Ureter (tissue), 1 donor: Measurements from ENCODE around the gene POLR3GL. TPM values are rescaled to one million over a fixed set of nuclear protein-coding genes. Genes with fewer than 3 reads are reported as not detected.
"Not testable (repeated sequence)": the region's sequence is repeated elsewhere in the genome, so short reads cannot be mapped to it uniquely, and the experiment has no call there.

ENCODE experiments used
- DNase-seq: peaks from one replicate; pipeline ENCODE4 v3.0.0-alpha.2; 2020; ENCODE audit warnings: low spot score
- total RNA-seq: library from RNA; stranded (reverse); gene quantifications from one replicate; pipeline ENCODE4 v1.2.4, GENCODE V29; 2023
- donor health status: DM: yes; HTN: yes; CAD: no.

Gene POLR3GL, protein sequence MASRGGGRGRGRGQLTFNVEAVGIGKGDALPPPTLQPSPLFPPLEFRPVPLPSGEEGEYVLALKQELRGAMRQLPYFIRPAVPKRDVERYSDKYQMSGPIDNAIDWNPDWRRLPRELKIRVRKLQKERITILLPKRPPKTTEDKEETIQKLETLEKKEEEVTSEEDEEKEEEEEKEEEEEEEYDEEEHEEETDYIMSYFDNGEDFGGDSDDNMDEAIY
- 21.0 TPM for total RNA-seq

DNA sequence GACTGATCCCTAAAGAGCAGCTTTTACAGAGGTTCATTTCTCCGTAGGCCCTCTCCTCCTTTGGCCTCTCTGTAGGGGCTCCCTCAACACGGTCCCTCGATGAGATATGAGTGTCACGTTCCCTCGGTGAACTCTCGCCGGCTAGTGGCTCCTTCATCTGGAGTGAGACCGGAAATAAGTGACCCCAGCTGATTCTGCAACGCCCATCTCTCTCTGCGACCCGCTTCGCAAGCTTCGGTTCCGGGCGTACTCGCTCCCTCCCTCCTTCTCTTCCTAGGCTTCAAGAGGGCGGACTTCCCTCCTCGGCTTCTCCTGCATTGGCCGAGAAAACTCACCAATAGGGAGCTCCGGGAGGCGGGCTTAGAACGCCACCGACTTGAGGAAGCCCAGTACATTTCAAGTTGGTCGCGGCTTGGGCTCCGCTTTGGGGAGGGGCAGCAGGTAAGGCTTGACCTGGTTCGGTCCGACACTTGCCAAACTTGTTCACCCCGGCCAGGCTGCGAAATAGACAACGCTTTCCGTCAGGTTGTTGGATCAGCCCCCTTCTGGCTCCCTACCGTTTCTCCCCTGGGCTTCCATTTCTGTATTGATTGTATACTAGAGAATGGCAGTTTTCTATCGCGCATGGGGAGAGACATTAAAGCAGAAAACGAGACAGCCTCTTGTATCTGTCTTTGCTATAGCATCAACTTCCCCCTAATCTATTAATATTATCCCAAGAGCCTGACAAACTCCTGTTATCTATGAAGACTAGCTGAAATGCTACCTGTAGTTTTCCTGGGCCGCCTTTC lies at the start of gene POLR3GL, which contains the start of gene ANKRD34A:
POLR3GL (plus strand) TSS at position 363 of the 791 bp plus-strand sequence. CDS start 10,176 bp downstream, outside the sequence.
ANKRD34A (minus strand) TSS at position 248 of the 791 bp plus-strand sequence. CDS start 2,816 bp downstream, outside the sequence.
- DNase-seq = peak; percentile 96

DNA sequence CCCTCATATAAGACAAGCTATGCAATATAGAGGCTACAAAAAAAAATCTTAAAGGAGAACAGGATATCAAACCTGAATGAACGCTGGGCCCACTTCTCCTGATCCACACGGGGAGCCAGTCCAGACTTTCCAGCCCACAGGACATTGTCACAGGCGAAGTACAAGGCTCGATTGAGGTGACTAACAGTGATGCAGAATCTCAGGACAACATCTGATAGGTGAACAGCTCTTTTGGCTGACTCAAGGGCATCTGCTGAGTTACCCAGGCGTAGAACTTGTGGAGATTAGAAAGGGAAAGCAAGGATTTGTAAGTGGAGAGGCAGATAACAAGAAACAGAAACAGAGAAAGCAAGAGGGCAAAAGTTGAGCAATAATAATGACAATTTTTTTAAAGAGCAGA lies 47.7 kb upstream of the POLR3GL start:
- DNase-seq = no peak

DNA sequence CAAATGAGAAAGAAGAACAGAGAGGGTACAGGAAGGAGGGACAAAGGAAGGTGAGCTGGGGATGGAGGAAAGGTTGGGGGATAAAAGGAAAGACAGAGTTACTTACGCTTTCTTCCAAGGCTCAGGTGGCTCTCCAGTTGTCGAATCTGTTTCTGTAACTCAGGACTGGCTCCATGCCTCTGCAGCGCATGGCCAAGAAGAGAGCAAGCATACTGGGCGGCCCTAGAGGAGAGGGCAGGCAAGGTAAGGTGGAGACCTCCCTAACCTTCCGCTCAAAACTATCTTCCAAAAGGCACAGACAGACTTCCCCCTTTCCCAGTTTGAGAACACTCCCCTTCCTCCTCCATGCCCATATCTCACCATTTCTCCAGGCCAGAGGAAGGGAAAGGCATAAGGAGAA lies 46.9 kb upstream of the POLR3GL start:
- no peak for DNase-seq

DNA sequence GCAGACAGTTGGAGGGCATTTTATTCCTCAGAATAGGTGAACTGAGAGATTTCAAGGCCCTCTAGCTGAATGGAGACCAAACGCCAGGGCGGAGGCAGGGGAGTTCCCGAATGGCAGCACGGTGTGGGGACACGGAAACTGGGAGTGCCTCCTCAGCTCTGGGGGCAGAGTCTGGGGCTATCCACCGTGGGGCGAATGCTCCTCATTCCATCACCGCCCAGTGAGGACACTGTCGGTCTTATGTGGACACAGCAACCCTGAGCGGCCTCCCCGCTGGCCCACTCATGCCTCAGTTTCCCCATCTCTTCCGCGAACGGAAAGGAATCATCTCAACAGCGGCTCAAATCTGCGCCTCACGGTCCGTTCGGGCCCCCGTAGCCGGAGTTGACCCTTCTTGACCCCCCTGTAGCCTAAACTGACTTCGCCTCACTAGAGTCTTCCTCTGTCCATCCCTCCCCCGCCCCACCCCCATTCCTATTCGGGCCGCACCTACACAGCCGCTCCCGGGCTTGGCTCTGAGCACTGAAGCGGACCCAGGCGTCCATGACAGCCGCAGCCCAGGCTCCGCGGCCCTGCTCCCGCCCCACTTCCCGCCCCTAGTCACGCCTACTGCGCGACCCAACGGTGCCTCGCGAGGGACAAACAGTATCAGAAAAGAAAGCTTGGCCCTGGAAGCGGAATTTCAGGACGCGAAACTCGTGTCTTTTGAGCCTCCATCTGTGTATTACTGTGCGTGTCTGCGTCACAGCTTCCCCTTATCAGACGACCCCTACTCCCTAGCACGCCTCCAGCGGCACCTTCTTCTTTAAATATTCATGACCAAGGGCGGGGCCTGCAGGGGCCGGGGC lies 46.1 kb upstream of the POLR3GL start, which contains the start of gene PEX11B:
PEX11B (minus strand) TSS at position 574 of the 848 bp plus-strand sequence; CDS start at position 545, 29 bp downstream.
- DNase-seq = peak; percentile 93

DNA sequence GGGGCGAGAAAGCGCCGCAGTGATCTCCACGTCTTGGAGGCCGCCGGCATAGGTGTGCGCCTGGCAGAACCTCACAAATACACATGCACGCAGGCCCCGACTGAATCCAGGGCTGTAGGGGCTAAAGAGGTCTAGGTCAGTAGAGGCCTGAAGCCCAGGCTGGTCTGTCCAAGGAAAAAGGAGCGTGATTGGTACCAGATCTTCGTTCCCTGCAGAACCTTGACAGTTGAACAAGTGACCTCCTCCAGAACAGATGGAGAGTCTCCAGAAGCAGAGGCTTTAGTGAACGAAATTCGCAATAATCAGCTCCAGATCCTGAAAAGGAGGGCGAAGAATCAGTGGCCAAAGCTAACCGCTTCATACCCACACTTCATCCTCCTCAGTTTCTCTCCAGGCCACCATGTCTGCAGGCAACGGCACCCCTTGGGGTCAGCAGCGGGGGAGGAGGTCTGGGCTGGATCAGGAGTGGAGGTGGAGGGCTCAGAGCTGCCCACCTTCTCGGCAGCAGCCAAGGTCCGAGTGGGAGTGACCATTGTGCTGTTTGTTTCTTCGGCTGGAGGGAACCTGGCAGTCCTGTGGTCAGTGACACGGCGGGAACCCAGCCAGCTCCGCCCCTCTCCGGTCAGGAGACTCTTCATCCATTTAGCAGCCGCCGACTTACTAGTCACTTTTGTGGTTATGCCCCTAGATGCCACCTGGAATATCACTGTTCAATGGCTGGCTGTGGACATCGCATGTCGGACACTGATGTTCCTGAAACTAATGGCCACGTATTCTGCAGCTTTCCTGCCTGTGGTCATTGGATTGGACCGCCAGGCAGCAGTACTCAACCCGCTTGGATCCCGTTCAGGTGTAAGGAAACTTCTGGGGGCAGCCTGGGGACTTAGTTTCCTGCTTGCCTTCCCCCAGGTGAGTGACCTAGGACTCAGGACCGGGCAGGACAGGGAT lies 45.2 kb upstream of the POLR3GL start:
- peak; percentile 67 for DNase-seq

DNA sequence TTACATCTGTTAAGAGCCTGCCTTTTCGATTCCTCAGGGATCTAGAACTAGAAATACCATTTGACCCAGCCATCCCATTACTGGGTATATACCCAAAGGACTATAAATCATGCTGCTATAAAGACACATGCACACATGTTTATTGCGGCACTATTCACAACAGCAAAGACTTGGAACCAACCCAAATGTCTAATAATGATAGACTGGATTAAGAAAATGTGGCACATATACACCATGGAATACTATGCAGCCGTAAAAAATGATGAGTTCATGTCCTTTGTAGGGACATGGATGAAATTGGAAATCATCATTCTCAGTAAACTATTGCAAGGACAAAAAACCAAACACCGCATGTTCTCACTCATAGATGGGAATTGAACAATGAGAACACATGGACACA lies 44.2 kb upstream of the POLR3GL start:
- DNase-seq = not testable (repeated sequence)

DNA sequence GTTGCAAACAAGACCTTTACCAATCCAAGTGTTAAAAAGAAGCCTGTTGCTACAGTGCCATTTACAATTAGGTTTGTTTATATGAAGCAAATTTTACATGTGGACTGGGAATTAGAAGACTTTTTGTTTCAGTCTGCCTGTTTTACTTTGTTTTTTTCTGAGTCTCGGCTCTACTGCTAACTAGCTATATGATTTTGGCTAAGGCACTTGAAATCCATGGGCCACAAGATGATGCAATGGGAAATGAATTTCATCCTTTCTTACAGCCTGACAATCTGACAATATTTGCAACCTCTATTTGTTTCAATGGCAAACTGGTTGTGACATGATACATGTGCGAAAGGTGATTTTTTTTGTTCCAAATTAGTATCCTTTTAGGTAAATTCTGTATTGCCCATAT lies 42.2 kb upstream of the POLR3GL start:
- no peak for DNase-seq

DNA sequence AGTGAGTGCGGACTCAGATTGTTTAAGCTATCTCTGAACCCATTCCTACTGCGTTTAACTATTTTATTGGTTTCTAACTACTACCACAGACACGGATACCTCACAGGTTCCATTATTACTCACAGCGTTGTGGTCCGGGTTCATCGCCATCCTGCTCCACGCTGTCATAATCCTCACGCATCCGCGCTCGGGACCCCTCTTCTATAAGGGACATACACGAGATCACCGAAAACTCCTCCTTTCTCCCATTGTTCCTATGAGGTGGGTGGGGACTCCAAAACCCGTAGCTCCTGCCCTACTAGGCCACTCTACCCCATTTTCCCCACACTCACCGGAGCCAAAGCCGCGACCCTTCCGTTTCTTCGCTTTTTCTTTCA lies 37.8 kb upstream of the POLR3GL start:
- DNase-seq = no peak

DNA sequence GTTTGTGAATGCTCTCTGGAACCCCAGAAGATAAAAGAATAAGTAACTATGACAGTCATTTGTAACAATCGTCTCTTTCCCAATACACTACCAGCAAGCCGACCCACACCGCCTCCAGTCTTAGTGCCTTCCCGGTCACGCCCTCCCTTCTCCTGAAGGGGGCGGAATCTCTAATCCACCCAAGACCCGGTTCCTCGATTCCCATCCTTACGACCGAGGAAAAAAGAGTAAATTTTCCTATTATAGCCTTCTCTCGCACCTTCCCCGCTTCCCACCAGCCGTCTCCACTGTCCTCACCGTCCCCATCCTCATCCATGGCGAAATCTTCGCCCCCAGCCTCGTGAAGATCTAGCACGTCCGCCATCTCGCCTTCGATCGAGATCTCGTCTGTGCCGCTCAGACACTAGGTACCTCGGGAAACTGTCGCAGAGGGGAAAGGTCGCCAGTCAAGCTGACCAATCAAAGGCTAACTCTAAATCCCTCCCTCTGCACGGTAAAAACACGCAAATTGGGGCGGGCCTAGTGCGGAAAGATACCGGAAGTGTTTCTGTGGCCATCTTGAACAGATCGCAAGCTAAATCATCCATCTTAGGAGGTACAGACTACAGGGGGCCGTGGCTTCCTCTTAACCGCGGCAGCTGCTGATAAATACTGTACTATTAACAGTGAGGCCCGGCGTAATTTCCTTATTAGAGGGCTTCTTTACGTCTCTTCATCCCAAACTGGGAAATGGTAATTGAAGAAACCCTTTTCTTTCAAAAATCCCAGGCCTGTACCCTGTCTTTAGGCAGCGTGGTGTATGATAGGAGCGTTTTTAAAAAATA lies 37.2 kb upstream of the POLR3GL start, which contains the start of gene RBM8A:
RBM8A (minus strand) TSS at position 422 of the 824 bp plus-strand sequence; CDS start at position 364, 58 bp downstream.
- peak; percentile 98 for DNase-seq

DNA sequence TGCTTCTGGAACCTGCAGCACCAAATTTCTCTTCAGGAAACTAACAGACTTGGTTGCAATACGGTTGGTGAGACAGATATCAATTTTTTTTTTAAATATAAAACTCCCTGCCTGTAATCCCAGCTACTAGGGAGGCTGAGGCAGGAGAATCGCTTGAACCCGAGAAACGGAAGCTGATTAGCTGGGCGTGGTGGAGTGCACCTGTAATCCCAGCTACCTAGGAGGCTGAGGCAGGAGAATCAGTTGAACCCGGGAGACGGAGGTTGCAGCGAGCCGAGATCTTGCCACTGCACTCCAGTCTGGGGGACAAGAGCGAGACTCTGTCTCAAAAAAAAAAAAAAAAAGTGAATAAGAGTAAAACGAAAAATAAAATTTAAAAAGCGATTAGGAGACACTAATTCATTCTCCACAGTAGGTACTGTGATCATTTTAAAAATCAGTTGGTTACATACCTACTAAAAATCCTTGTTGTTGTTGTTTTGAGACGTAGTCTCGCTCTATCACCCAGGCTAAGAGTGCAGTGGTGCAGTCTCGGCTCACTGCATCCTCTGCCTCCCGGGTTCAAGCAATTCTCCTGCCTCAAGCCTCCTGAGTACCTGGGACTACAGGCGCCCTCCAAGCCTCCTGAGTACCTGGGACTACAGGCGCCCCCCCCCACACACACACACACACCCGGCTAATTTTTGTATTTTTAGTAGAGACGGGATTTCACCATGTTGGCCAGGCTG lies 36.4 kb upstream of the POLR3GL start:
- no peak for DNase-seq

DNA sequence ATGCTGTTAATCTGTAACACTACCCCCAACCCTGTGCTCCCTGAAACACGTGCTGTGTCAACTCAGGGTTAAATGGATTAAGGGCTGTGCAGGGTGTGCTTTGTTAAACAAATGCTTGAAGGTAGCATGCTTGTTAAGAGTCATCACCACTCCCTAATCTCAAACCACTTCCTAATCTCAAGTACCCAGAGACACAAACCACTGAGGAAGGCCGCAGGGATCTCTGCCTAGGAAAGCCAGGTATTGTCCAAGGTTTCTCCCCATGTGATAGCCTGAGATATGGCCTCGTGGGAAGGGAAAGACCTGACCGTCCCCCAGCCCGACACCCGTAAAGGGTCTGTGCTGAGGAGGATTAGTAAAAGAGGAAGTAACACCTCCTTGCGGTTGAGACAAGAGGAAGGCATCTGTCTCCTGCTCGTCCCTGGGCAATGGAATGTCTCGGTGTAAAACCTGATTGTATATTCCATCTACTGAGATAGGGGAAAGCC lies 31.9 kb upstream of the POLR3GL start:
- DNase-seq = not testable (repeated sequence)

DNA sequence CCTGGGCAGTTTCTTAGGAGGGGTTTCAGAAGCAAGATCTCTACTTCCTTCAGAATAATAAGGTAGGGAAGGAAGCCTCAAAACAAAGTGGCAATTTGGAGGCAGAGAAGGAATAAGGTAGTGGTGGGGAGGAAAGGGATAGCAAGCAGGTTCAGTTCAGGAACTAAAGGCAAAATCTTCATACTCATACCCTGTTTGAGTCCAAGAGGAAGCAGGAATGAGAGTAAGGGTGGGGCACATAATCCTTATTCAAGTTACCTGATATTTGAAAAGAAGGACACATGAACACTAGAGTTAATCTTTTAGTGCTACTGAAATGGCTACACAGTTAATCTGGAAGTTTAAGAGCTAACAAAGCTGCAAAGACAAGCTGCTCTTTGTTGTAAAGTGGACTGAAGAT lies 28.8 kb upstream of the POLR3GL start:
- no peak for DNase-seq

DNA sequence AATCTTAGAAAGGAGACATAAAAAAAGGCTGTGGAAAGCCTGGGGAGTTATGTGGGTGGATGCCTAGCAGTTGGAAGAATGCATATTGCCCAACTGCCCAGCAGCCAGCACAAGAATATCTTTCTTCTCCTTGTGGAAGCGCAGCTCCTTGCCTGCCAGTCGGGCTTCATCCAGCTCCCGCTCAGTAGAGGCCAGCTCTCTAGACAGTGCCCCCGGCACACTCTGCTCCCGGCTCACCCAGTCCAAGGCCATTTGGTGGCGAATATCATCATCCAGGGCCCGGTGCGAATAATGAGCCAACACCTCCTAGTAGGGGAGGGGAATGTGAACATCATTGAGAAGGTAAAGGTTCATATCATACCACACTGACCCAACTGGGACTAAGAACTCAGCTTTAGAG lies 28.2 kb upstream of the POLR3GL start:
- no peak for DNase-seq

DNA sequence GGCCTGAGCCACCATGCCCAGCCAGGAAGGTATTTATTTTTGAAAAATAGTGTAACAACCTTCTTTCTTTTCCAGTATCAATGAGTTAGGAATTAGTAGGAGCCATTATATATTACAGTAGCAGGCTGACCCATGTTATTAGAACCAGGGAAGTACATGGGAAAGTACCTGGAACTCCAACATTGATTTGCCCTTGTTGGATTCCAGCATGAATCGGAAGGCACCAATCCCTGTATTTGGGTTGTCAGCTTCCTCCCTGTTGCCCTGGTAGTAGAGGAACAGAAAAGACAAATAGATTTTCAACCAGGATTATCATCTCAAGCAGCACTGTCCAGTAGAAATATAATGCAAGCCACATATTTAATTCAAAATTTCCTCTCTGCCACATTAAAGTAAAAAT lies 27.1 kb upstream of the POLR3GL start:
- no peak for DNase-seq

DNA sequence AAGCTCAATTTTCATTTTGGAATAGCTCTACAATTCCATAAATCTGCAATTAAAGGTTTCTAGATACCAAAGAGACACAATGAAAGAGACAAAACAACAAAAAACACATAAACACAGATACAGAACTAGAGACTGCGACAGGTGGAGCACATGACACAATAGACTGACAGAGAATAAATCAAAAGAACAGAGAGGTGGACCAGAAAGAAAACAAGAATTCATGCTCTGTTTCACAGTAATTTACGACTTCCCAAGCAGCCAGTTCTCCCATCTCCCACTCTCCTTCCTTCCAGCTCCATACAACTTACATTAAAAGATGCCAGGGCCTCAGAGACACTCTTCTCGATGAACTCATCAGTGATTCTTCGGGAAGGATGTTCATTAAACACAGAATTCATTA lies 22.1 kb upstream of the POLR3GL start:
- DNase-seq = no peak

DNA sequence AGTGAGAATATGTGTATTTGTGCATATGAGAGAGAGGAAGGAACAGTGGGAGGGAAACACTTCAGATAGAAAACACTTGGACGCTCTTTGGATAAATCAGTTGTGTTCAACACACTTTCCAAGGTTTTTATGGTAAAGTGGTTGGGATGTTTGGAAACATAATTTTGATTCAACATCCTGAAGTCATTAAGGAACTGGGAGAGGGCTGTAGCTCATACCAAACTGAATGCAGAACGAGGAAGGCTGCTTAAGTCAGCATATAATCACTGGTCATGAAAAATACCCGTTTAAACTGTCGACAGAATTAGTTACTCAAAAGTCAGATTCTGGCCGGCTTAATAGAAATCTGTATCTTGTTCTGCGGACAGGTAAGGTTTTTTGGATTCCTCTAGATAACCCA lies 21.6 kb upstream of the POLR3GL start:
- DNase-seq = no peak

DNA sequence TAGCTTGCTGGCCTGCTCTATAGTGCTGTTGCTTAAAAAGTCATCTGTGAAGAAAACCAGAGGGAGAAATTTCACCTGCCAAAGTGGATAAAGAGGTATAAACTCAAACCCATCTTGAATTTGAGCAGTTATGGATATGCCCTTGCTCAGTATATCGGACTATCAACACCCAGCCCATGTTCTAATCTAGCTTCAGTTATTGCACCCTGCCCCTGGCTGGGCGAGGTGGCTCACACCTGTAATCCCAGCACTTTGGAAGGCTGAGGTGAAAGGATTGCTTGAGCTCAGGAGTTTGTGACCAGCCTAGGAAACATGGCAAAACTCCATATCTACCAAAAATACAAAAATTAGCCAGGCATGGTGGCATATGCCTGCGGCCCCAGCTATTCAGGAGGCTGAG lies 20.0 kb upstream of the POLR3GL start:
- no peak for DNase-seq

DNA sequence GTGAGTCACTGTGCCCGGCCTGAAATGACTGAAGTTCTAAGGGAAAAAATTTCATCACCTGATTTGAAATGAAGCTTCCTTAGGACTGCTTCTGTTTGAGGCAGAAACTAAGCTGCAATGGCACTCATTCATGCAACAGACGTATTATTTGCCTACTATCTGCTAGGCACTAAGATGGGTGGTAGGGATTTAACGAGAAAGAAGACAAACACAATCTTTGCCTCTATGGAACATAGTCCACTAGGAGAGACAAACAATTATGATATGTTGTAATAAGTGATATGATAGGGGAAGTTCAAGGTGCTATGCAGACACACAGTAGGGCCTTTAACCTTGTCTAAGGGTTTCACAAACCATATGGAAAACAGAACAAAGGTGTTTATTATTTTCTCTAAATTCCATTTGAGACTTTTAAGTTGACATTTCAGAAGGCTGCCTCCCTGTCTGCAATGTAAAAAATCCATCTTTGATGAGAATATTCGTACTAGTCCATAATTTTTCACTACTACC lies 18.0 kb upstream of the POLR3GL start:
- no peak for DNase-seq

DNA sequence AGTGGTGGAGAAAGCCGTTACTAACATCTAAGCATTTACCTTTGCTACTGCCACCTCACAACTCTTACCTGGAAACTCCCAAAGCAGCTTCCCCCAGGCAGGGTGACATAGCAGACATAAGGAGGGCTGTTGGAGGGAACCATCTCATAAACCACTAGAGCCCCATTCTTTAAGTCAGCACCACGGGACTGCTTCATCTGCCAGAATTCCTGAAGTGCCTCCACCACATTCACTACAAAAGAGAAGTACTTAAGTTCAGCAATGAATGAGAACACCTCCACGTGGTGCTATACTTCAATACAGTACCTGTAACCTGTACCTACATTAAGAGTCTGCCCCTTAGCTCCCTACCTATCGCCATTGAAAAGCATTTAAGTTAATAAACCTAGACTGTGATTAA lies 16.9 kb upstream of the POLR3GL start:
- DNase-seq = no peak
